ENCODE measurements around the gene KLHL1. TPM values are rescaled to one million over a fixed set of nuclear protein-coding genes. Genes with fewer than 3 reads are reported as not detected.

The KLHL1 gene
- total RNA-seq, 1 donor from 2014 or later: 0.10 TPM

- DNase-seq: no peak
Measured at GRCh38 chr13:69683921-69684686, 424.1 kb downstream of the KLHL1 start.

GRCh38 chr13:69681722-69682121 lies 426.5 kb downstream of the KLHL1 start:
- DNase-seq: no peak

GRCh38 chr13:69677343-69677742 lies 430.9 kb downstream of the KLHL1 start:
- DNase-seq: no peak

GRCh38 chr13:69676286-69676685 lies 432.0 kb downstream of the KLHL1 start:
- DNase-seq: no peak

- no peak for DNase-seq
Measured at GRCh38 chr13:69660155-69660554, 448.1 kb downstream of the KLHL1 start.

- DNase-seq: no peak
Measured at GRCh38 chr13:69657676-69658075, 450.6 kb downstream of the KLHL1 start.

- no peak for DNase-seq
Measured at GRCh38 chr13:69654392-69654791, 453.9 kb downstream of the KLHL1 start.

Small RNAs within 50 kb of the gene (small RNA-seq; reads per million reads assigned to genes)
- not detected for gene RNY3P10 (ENCODE audit: low replicate concordance)

Other genes starting within 250 kb of the KLHL1 start
- gene ATXN8OS, start 626 bp downstream of the KLHL1 start, total RNA-seq: not detected